Fibroblast of the aortic adventitia (primary cell): ENCODE data around the gene HCN2. TPM values are rescaled to one million over a fixed set of nuclear protein-coding genes. Genes with fewer than 3 reads are reported as not detected.

ENCODE experiments used
- DNase-seq: peaks from one replicate; pipeline ENCODE4 v3.0.0-alpha.2; 2010; ENCODE audit warnings: low read depth
- H3K4me3 ChIP-seq: 2 replicates; pipeline ENCODE4 v1.5.1; 2011; ENCODE audit warnings: low read depth, mild to moderate bottlenecking, control low read depth, low read length, moderate library complexity
- total RNA-seq: library from RNA; depleted of rRNA; stranded (reverse); fragments of >200 nt; gene quantifications from 2 replicates; pipeline ENCODE4 v1.2.3, GENCODE V29; 2012; ENCODE audit warnings: low replicate concordance
- TF ChIP-seq, protein P1 (sequence below): IDR thresholded peaks from 2 replicates; pipeline ENCODE4 v1.5.1; 2011; ENCODE audit warnings: mild to moderate bottlenecking, low read length, control low read depth, inconsistent platforms; ENCODE audit not compliant: insufficient read depth

HCN2 gene
- total RNA-seq, 1 donor: 0.63 TPM

DNA sequence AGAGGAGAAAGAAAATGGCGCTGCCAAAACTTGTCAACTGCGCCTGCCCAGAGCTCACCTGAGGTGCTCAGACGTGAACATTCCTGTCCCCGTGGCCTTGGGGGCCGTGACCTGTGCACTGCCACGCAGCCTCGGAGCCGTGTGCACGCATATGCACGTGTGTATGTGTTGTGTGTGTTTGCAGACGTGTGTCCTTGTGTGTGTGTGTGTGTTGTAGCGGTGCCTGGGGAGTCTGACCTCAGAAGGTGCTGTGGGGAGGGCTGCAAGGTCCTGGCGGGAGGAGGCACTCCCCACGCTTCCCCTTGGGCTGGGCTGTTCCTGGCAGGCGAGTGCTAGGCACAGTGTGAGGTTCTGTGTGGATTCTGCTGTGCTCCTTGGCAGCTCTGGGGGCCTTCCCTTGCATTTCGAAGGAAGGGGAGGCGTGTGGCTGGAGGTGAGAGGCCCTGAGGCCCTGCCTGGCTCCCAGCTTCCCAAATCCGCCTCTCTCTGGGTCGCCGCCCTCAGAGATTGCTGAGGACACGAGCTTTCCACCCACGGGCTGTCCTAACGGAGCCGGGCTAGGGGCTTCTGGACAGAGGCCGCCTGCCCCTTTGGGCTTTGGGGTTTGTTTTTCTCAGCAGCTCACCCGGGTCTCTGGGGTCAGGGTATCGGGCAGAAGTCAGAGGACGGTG is 12.8 kb upstream of the HCN2 start:
- H3K4me3 ChIP-seq: no peak overlapping the region
- no peak for DNase-seq
- TF ChIP-seq, protein P1, sequence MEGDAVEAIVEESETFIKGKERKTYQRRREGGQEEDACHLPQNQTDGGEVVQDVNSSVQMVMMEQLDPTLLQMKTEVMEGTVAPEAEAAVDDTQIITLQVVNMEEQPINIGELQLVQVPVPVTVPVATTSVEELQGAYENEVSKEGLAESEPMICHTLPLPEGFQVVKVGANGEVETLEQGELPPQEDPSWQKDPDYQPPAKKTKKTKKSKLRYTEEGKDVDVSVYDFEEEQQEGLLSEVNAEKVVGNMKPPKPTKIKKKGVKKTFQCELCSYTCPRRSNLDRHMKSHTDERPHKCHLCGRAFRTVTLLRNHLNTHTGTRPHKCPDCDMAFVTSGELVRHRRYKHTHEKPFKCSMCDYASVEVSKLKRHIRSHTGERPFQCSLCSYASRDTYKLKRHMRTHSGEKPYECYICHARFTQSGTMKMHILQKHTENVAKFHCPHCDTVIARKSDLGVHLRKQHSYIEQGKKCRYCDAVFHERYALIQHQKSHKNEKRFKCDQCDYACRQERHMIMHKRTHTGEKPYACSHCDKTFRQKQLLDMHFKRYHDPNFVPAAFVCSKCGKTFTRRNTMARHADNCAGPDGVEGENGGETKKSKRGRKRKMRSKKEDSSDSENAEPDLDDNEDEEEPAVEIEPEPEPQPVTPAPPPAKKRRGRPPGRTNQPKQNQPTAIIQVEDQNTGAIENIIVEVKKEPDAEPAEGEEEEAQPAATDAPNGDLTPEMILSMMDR: no peak

DNA sequence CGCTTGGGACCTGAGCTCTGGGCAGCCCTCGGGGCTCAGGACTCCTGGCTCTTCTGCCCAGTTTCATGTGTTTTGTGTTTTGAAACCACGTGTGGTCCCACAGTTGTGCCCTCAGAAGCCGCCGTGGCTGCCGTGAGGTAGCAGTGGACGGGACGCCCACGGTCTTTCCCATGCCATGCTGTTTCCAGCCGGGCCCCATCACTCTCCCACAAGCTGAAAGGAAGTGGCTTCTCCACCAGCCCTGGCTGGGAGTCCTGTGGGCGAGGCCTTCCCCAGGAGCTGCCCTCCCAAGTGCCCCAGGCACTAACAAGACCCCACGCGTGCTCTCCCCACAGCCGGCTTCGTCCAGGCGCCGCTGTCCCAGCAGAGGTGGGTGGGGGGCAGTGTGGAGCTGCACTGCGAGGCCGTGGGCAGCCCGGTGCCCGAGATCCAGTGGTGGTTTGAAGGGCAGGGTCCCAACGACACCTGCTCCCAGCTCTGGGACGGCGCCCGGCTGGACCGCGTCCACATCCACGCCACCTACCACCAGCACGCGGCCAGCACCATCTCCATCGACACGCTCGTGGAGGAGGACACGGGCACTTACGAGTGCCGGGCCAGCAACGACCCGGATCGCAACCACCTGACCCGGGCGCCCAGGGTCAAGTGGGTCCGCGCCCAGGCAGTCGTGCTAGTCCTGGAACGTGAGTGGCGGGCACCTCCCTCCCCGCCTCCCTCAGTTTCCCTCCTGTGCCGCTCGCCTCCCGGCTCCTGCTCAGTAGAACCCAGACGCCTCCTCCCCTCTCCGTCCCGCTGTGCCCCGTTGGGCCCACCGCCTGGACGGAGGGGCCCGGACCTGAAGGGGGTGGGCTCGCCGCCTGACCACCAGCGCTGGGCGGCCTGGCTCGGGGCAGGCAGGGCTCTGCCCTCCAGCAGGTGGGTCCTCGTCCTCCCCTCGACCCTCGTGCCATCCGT is 12.0 kb upstream of the HCN2 start:
- TF ChIP-seq, protein P1: no peak
- H3K4me3 ChIP-seq: no peak overlapping the region
- DNase-seq: no peak

DNA sequence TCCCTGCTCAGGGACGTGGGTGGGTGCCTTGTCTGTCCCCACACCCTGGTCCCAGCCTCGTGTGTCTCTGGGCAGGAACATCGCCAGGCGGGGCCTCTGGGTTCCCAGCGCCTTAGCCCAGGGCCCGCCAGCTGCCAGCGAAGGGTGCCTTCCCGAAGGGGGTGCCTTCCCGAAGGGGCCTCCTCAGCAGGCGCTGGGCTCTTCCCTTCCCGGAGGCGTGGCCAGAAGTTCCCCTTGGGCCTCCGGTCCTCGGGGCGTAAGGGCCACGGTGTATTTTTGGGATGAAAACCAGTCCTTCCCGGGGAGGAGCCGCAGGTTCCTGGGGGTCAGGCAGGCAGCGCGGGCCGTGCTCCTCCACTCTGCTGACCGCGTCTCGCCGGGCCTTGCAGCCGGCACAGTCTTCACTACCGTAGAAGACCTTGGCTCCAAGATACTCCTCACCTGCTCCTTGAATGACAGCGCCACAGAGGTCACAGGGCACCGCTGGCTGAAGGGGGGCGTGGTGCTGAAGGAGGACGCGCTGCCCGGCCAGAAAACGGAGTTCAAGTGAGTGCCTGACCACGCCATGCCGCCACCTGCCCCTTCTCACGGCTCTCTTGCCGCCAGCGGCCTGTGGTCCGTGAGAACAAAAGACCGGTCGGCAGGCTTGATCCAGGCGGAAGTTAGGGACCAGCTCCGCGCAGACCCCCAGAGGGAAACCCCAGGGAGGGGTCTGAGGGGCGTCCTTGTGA is 10.4 kb upstream of the HCN2 start:
- no peak overlapping the region for H3K4me3 ChIP-seq
- TF ChIP-seq, protein P1: no peak
- no peak for DNase-seq

DNA sequence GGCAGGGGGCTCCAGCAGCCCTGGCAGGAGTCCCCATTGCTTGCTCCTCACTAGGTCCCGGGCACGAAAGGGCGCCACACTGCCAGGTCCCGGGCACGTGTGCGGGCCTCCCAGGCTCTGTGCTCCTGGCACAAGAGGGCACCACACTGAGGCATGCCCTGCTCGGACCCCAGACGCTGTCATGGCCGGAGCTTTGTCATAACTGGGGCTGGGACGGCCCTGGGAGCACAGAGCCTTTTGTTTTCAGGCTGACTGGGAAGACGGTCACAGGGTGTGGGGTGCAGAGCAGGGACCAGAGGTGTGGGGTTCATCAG is 9.9 kb upstream of the HCN2 start:
- TF ChIP-seq, protein P1: no peak
- no peak for DNase-seq

DNA sequence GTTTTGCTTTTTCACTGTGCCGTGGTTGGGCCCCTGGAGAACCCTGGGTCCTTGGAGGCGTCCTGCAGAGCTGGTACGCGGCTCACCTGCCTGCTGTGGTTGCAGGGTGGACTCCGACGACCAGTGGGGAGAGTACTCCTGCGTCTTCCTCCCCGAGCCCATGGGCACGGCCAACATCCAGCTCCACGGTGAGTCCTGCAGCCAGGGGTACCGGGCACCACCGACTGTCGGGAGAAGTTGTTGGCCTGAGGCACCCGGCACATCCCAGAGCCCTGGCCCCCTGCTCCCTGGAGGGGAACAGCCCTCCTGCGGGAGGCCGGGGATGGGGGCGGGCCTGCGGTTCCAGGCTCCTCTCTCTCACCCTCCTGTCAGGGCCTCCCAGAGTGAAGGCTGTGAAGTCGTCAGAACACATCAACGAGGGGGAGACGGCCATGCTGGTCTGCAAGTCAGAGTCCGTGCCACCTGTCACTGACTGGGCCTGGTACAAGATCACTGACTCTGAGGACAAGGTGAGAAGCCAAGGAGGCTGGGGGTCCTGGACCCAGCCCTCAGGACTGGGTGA is 9.3 kb upstream of the HCN2 start:
- no peak for DNase-seq
- TF ChIP-seq, protein P1: no peak
- H3K4me3 ChIP-seq: no peak overlapping the region

More for the DNA sequence above, 9.9 kb upstream of the HCN2 start:
- H3K4me3 ChIP-seq: no peak overlapping the region

DNA sequence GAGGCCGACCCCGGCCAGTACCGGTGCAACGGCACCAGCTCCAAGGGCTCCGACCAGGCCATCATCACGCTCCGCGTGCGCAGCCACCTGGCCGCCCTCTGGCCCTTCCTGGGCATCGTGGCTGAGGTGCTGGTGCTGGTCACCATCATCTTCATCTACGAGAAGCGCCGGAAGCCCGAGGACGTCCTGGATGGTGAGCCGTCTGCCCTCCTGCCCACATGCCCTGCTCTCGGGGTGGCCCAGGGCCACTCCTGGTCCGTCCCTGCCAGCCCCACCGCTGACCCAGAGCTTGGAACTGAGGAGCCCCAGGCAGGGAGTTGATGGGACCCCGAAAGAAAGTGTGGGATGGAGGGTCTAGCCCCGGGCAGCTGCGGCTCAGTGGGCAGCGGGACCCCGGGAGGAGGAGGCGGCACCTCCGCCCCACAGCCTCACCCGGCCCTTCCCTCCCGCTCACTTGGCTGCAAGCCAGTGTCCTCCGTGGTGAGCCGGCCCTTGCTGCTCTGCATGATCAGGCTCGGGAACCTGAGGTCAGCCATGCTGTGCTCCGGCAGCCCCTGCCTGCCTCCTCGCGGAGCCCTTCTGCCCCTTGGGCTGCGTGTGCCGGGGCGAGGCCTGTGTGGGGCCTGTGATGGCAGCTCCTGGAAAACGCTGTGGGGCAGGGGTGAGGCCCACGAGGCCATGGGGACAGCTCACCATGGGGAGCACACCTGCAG is 8.1 kb upstream of the HCN2 start:
- H3K4me3 ChIP-seq: no peak overlapping the region
- no peak for DNase-seq
- TF ChIP-seq, protein P1: no peak
